ENCODE data around the gene RIMBP2. TPM values are rescaled to one million over a fixed set of nuclear protein-coding genes. Genes with fewer than 3 reads are reported as not detected.
"Not testable (repeated sequence)": the region's sequence is repeated elsewhere in the genome, so short reads cannot be mapped to it uniquely, and the experiment has no call there.

The RIMBP2 gene
- polyA plus RNA-seq, 1 of the 3 experiments (the other 2 are of a cell fraction): 0.90 TPM

DNA sequence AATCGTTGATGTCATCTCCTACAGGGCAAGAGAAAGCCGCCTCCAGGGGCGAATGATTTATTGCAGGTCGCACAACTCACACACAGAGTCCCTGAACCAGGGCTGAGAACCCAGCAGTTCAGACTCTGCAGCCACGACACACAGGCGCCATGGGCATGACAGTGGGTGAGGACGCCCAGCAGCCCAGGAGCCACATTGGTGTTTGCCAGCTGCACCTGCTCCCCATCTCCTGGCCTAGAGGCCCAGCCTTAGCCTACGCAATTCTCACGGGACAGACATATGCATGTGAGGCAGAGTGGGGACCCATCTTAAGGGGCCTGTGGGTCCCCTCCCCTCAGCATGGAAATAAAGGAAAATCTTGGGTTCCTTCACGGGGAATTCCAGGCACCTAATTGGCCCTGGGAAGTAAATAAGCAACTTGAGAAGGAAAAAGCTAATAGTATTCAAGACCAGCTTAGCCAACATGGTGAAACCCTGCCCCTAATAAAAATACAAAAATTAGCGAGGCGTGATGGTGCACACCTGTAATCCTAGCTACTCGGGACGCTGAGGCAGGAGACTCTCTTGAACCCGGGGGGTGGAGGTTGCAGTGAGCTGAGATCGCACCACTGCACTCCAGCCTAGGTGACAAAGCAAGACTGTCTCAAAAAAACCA lies 69.3 kb downstream of the RIMBP2 start:
- Histone ChIP-seq H3K9ac (no peak overlapping the region), H3K4me3 (ENCODE audit: low read depth in 2 of 2, low read length in 1 of 2) (no peak overlapping the region), H3K4me1 (ENCODE audit: control insufficient read depth in 1 of 2, insufficient read depth in 2 of 2, low read depth in 1 of 2, low read length in 1 of 2) (peaks cover 0 to 24% of the 10 kb centered on the region in 2 experiments; a peak in 1 of 4 replicates), H3K36me3 (replicated peaks in 1 of 2; ENCODE audit: control insufficient read depth in 1 of 2, insufficient read depth in 2 of 2, low read length in 1 of 2) (no peaks in the 10 kb centered on the region), H3K79me2 (ENCODE audit: insufficient read depth) (no peaks in the 10 kb centered on the region), H4K20me1 (ENCODE audit: insufficient read depth) (no peaks in the 10 kb centered on the region), H3K27me3 (ENCODE audit: insufficient read depth) (no peaks in the 10 kb centered on the region), H3K4me2 (no peak overlapping the region), H3K27ac (ENCODE audit: low read depth in 2 of 2, low read length in 1 of 2) (no peak overlapping the region; a peak in 1 of 4 replicates), H2AFZ (ENCODE audit: low read depth) (no peak overlapping the region), H3K9me3 (no peaks in the 10 kb centered on the region), H3F3A (replicated peaks; ENCODE audit: insufficient read depth) (no peaks in the 10 kb centered on the region), H3K9me2 (no peaks in the 10 kb centered on the region)
- 49% methylated on average over 16 of the region's 16 CpGs for WGBS (ENCODE audit: low lambda C conversion rate)
- ChIA-PET POLR2A (no interaction called here), CTCF (interaction anchor here (1.3 kb wide), 1 partner anchor 11 kb away, joined by 3 read pairs; no protein-coding TSS in a partner anchor)
- no peak for DNase-seq
- TF ChIP-seq RCOR1 (IDR thresholded peaks at IDR 0.05; ENCODE audit: low read length) (no peak), GABPA (IDR thresholded peaks at IDR 0.05; ENCODE audit: low read depth) (no peak), TEAD4 (IDR thresholded peaks at IDR 0.05; ENCODE audit: borderline replicate concordance, insufficient read depth) (no peak), POLR2AphosphoS5 (IDR thresholded peaks at IDR 0.05; ENCODE audit: low read depth, low read length) (no peak), SIN3A (IDR thresholded peaks at IDR 0.05; ENCODE audit: borderline replicate concordance, low read depth, low read length) (no peak), JUND (IDR thresholded peaks at IDR 0.05) (no peak), EP300 (IDR thresholded peaks at IDR 0.05; ENCODE audit: borderline replicate concordance in 1 of 2, low read depth in 1 of 2, low read length in 1 of 2) (no peak)
- TF ChIP-seq, protein P1, sequence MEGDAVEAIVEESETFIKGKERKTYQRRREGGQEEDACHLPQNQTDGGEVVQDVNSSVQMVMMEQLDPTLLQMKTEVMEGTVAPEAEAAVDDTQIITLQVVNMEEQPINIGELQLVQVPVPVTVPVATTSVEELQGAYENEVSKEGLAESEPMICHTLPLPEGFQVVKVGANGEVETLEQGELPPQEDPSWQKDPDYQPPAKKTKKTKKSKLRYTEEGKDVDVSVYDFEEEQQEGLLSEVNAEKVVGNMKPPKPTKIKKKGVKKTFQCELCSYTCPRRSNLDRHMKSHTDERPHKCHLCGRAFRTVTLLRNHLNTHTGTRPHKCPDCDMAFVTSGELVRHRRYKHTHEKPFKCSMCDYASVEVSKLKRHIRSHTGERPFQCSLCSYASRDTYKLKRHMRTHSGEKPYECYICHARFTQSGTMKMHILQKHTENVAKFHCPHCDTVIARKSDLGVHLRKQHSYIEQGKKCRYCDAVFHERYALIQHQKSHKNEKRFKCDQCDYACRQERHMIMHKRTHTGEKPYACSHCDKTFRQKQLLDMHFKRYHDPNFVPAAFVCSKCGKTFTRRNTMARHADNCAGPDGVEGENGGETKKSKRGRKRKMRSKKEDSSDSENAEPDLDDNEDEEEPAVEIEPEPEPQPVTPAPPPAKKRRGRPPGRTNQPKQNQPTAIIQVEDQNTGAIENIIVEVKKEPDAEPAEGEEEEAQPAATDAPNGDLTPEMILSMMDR (IDR thresholded peaks at IDR 0.05): no peak
- TF ChIP-seq, protein P2, sequence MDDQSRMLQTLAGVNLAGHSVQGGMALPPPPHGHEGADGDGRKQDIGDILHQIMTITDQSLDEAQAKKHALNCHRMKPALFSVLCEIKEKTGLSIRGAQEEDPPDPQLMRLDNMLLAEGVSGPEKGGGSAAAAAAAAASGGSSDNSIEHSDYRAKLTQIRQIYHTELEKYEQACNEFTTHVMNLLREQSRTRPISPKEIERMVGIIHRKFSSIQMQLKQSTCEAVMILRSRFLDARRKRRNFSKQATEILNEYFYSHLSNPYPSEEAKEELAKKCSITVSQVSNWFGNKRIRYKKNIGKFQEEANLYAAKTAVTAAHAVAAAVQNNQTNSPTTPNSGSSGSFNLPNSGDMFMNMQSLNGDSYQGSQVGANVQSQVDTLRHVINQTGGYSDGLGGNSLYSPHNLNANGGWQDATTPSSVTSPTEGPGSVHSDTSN (IDR thresholded peaks at IDR 0.05): no peak

DNA sequence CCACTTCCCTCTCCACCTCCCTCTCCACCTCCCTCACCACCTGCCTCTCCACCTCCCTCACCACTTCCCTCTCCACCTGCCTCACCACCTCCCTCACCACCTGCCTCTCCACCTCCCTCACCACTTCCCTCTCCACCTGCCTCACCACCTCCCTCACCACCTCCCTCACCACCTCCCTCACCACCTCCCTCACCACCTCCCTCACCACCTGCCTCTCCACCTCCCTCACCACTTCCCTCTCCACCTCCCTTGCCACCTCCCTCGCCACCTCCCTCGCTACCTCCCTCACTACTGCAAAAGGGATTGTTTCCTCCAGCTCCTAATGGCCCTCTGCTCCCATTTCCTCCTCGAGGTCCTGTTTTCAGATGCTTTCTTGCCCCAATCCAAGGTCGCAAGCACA lies 69.9 kb downstream of the RIMBP2 start:
- H3K9me2 ChIP-seq; H3K79me2 ChIP-seq (ENCODE audit: insufficient read depth); H2AFZ ChIP-seq (ENCODE audit: low read depth); H3K36me3 ChIP-seq (replicated peaks in 1 of 2; ENCODE audit: control insufficient read depth in 1 of 2, insufficient read depth in 2 of 2, low read length in 1 of 2); H3K27me3 ChIP-seq (ENCODE audit: insufficient read depth); H3K9me3 ChIP-seq; POLR2A ChIA-PET; H3K4me2 ChIP-seq; H4K20me1 ChIP-seq (ENCODE audit: insufficient read depth); H3F3A ChIP-seq (replicated peaks; ENCODE audit: insufficient read depth); H3K4me3 ChIP-seq (ENCODE audit: low read depth in 2 of 2, low read length in 1 of 2); DNase-seq; H3K9ac ChIP-seq: not testable (repeated sequence)
- Histone ChIP-seq H3K4me1 (ENCODE audit: control insufficient read depth in 1 of 2, insufficient read depth in 2 of 2, low read depth in 1 of 2, low read length in 1 of 2) (peaks cover 0 to 26% of the 10 kb centered on the region in 2 experiments; a peak in 1 of 4 replicates), H3K27ac (ENCODE audit: low read depth in 2 of 2, low read length in 1 of 2) (peak overlapping the region in 1 of 2 experiments; percentile 18; a peak in 1 of 4 replicates)
- CTCF ChIA-PET: interaction anchor here (1.3 kb wide), 1 partner anchor 11 kb away, joined by 3 read pairs; no protein-coding TSS in a partner anchor
- WGBS (ENCODE audit: low lambda C conversion rate): 31% methylated on average over 4 of the region's 4 CpGs

All from SK-N-SH (cell line).